Stimulated activated CD8-positive, alpha-beta memory T cell treated with anti-CD3 and anti-CD28 coated beads, Interleukin-12 subunit alpha, Interleukin-12 subunit beta, amount 100 ng/mL, for 24 hours (primary cell): ENCODE results near the gene KRTAP10-3.
"Not testable (repeated sequence)": the region's sequence is repeated elsewhere in the genome, so short reads cannot be mapped to it uniquely, and the experiment has no call there.

Experiments used
- DNase-seq: peaks from one replicate; pipeline ENCODE4 v3.0.0-alpha.2; 2020; ENCODE audit errors: extremely low read depth

KRTAP10-3 gene

GRCh38 chr21:44590311-44590721 lies 31.7 kb upstream of the KRTAP10-3 start:
- no peak for DNase-seq

GRCh38 chr21:44589586-44590305 lies 31.2 kb upstream of the KRTAP10-3 start:
- DNase-seq = no peak

GRCh38 chr21:44589094-44589493 lies 30.5 kb upstream of the KRTAP10-3 start:
- no peak for DNase-seq

- no peak for DNase-seq
Measured at GRCh38 chr21:44585892-44586291, 27.3 kb upstream of the KRTAP10-3 start.

- no peak for DNase-seq
Measured at GRCh38 chr21:44583800-44584147, 25.2 kb upstream of the KRTAP10-3 start.

GRCh38 chr21:44583089-44583799 lies 24.6 kb upstream of the KRTAP10-3 start:
- DNase-seq = no peak

GRCh38 chr21:44582055-44582454 lies 23.5 kb upstream of the KRTAP10-3 start:
- no peak for DNase-seq

GRCh38 chr21:44581158-44581557 lies 22.6 kb upstream of the KRTAP10-3 start:
- DNase-seq = no peak

GRCh38 chr21:44580231-44580821 lies 21.7 kb upstream of the KRTAP10-3 start, which contains the start of gene KRTAP10-5:
TSS of gene KRTAP10-5 (minus strand) at chr21:44580604. CDS start at chr21:44580578, 26 bp downstream.
- not testable (repeated sequence) for DNase-seq

- DNase-seq = no peak
Measured at GRCh38 chr21:44579833-44580144, 21.2 kb upstream of the KRTAP10-3 start.

GRCh38 chr21:44579056-44579832 lies 20.6 kb upstream of the KRTAP10-3 start:
- DNase-seq = no peak

GRCh38 chr21:44578371-44579055 lies 19.9 kb upstream of the KRTAP10-3 start:
- no peak for DNase-seq

- no peak for DNase-seq
Measured at GRCh38 chr21:44576025-44576420, 17.4 kb upstream of the KRTAP10-3 start.

- no peak for DNase-seq
Measured at GRCh38 chr21:44575307-44576024, 16.9 kb upstream of the KRTAP10-3 start.

GRCh38 chr21:44574457-44575306 lies 16.1 kb upstream of the KRTAP10-3 start:
- no peak for DNase-seq

- not testable (repeated sequence) for DNase-seq
Measured at GRCh38 chr21:44573630-44574456, 15.2 kb upstream of the KRTAP10-3 start, which contains the start of gene KRTAP10-4. TSS of gene KRTAP10-4 (plus strand) at chr21:44573729. CDS start at chr21:44573759, 30 bp downstream.

GRCh38 chr21:44572959-44573583 lies 14.5 kb upstream of the KRTAP10-3 start:
- DNase-seq = no peak
